ENCODE measurements around the gene NUDT8. TPM values are rescaled to one million over a fixed set of nuclear protein-coding genes. Genes with fewer than 3 reads are reported as not detected.

Gene NUDT8
- total and polyA plus RNA-seq, 5 donors from 2014 or later: 1.2 to 3.7 (median 2.1) TPM

DNA sequence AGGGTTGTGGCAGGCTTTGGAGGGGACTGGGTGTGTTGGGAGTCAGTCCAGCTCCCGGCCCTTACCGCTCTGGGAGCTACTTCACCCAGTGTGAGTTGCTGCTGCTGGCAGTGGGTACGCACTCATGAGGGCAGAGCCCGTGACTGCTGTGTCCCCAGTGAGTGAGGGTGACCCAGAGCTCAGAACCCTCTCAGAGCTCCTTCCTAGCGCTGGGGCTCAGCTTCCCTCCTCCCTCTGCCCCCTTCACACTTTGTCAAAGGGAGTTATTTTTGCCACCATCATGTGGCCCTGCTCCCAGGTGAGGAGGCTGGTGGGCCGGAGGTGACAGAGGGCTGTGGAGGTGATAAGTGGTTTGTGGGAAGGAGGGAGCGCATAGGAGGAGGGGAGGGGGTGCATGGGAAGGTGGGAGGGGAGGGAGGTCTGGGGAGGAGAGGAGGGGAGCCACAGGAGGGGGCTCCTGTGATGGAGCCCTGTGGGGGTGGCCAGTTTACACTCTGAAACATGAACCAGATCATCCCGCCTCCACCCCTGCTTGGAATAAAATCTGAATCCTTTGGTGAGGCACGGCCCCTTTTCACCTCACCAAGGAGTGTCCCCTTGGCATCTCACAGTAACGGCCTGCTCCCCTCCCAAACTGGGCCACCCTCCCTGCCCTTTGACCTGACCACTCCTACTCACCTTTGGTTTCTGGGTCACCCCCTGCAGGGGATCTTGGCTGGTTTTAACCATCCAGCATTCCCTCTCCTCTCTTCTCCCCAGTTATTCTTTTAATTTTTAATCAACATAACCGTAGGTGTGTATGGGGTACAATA lies 13.1 kb downstream of the NUDT8 start:
- Mint-ChIP-seq H3K4me3 (peak overlapping the region; percentile 60 to 73 (median 66)), H3K27me3 (peaks cover 5% of the 10 kb centered on the region), H3K4me1 (peaks cover 0 to 41% (median 14%) of the 10 kb centered on the region in 4 donors), H3K36me3 (no peaks in the 10 kb centered on the region), H3K9me3 (no peaks in the 10 kb centered on the region), H3K27ac (peak overlapping the region in 2 of 3 donors; percentile 42 to 66)
- Histone ChIP-seq H3K27me3 (ENCODE audit: control insufficient read depth, insufficient read depth, low read length) (no peaks in the 10 kb centered on the region), H3K4me1 (ENCODE audit: control insufficient read depth, insufficient read depth, low read length, poor library complexity, severe bottlenecking) (peaks cover 28% of the 10 kb centered on the region), H3K36me3 (ENCODE audit: control insufficient read depth, insufficient read depth, low read length) (peaks cover 10% of the 10 kb centered on the region), H3K4me3 (ENCODE audit: low read depth, low read length) (no peak overlapping the region), H3K27ac (ENCODE audit: insufficient read depth, low read length, poor library complexity, severe bottlenecking) (no peak overlapping the region), H3K9me3 (ENCODE audit: control insufficient read depth in 2 of 2, low read length in 2 of 2) (no peaks in the 10 kb centered on the region)
- ATAC-seq (ENCODE audit: low read depth in 2 of 2) (no peak), DNase-seq (no peak)

DNA sequence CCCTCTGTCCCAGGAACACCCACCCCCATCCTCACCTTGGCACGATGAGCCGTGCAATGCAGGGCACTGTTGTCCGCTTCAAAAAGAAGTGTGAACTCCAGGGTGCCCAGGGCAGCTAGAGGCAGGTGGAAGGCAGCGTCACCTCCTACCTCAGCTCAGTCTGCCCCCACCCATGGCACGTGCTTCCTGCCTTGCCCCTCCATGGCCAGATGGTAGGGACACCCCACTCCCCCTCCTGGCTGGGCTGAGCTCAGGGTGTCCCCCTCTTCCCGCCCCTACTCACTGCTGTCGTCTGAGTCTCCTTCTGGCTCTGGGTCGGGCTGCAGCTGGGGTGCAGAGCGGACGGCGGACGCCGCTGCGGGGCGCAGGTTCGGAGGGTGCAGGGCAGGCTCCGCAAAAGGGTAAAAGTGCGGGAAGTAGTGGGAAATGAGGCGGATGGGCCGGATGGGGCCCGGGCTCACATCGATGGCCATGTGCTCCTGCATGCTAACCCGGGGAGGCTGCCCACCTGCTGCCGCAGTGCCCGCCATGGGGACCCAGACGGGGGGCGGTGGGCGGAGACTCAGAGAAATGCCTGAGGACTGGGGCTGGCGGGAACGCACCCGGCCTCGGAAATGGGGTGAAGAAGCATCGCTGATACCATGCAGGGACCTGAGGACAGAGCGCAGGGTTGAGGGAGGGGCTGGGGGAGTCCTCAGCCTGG lies 13.9 kb downstream of the NUDT8 start:
- Histone ChIP-seq H3K27me3 (ENCODE audit: control insufficient read depth, insufficient read depth, low read length) (no peaks in the 10 kb centered on the region), H3K4me1 (ENCODE audit: control insufficient read depth, insufficient read depth, low read length, poor library complexity, severe bottlenecking) (peaks cover 28% of the 10 kb centered on the region), H3K4me3 (ENCODE audit: low read depth, low read length) (no peak overlapping the region), H3K27ac (ENCODE audit: insufficient read depth, low read length, poor library complexity, severe bottlenecking) (peak overlapping the region; percentile 97), H3K9me3 (ENCODE audit: control insufficient read depth in 2 of 2, low read length in 2 of 2) (no peaks in the 10 kb centered on the region), H3K36me3 (ENCODE audit: control insufficient read depth, insufficient read depth, low read length) (peaks cover 17% of the 10 kb centered on the region)
- ATAC-seq (ENCODE audit: low read depth in 2 of 2) (no peak), DNase-seq (peak in 1 of 3 donors; percentile 21)
- peak overlapping the region in 3 of 4 donors; percentile 32 to 73 (median 60) for H3K4me3 Mint-ChIP-seq
- peaks cover 5% of the 10 kb centered on the region for H3K27me3 Mint-ChIP-seq
- H3K27ac Mint-ChIP-seq: peak overlapping the region in 2 of 3 donors; percentile 31 to 88
- H3K36me3 Mint-ChIP-seq: no peaks in the 10 kb centered on the region
- H3K9me3 Mint-ChIP-seq: no peaks in the 10 kb centered on the region
- H3K4me1 Mint-ChIP-seq: peaks cover 0 to 41% (median 14%) of the 10 kb centered on the region in 4 donors

DNA sequence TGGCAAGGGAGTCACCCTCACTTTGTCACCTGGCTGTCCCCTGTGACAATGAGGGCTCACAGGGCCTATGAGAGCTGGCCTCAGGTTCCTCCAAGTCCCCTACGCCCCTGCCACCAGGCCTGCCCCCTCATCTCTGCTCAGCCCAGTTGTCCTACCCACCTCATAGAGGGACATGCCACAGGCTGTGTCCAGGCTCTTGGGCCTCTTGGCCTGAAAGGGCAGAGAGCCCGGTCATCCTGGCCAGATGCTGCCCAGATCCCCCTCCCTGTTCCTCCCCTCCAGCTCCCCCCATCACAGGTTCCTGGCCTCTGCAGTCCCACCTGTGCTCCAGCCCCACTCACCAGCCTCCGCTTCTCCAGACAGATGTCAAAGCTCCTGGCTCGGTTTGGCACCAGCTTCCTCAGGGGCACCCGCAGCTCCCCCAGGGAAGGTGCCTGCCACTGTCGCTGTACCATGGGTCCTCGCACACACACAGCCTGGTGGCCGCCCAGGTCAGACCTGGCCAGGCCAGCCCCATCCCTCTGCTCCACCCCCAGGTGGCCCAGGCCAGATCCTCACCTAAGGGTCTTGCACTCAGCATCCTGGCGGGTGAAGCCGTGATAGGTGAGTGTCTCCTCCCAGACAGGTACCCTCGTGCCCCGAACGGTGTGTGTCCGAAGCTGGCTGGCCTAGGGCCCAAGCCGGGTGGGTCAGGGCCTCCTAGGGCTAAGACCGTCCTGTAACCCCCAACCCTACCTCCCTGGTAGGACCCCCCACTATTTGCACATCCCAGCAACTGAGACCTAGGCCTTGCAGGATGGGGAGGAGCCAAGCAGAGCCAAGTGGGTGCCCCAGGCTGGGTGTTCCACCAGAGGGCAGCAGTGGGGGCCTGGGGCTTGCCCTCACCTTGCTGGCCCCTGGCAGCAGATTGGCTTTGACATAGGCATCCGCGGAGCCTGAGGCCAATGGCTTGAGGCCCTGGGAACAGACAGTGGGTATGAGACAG lies 14.7 kb downstream of the NUDT8 start:
- no peaks in the 10 kb centered on the region for H3K27me3 ChIP-seq (ENCODE audit: control insufficient read depth, insufficient read depth, low read length)
- peak overlapping the region; percentile 85 to 90 (median 88) for H3K4me3 Mint-ChIP-seq

GRCh38 chr11:67613960-67614715 lies 15.6 kb downstream of the NUDT8 start:
- peak; percentile 71 to 91 (median 84) for DNase-seq
- Mint-ChIP-seq H3K27ac (peak overlapping the region; percentile 90 to 98 (median 98)), H3K9me3 (no peaks in the 10 kb centered on the region), H3K36me3 (peaks cover 7% of the 10 kb centered on the region), H3K4me3 (peak overlapping the region; percentile 85 to 90 (median 88)), H3K27me3 (peaks cover 5% of the 10 kb centered on the region), H3K4me1 (peaks cover 0 to 41% (median 14%) of the 10 kb centered on the region in 4 donors)
- Histone ChIP-seq H3K27ac (ENCODE audit: insufficient read depth, low read length, poor library complexity, severe bottlenecking) (peak overlapping the region; percentile 97), H3K4me1 (ENCODE audit: control insufficient read depth, insufficient read depth, low read length, poor library complexity, severe bottlenecking) (peaks cover 28% of the 10 kb centered on the region), H3K36me3 (ENCODE audit: control insufficient read depth, insufficient read depth, low read length) (peaks cover 33% of the 10 kb centered on the region), H3K4me3 (ENCODE audit: low read depth, low read length) (peak overlapping the region; percentile 59), H3K9me3 (ENCODE audit: control insufficient read depth in 2 of 2, low read length in 2 of 2) (no peaks in the 10 kb centered on the region), H3K27me3 (ENCODE audit: control insufficient read depth, insufficient read depth, low read length) (no peaks in the 10 kb centered on the region)
- peak; percentile 93 to 94 for ATAC-seq (ENCODE audit: low read depth in 2 of 2)

More for the DNA sequence above, 14.7 kb downstream of the NUDT8 start:
- H3K9me3 ChIP-seq (ENCODE audit: control insufficient read depth in 2 of 2, low read length in 2 of 2): no peaks in the 10 kb centered on the region
- H3K27me3 Mint-ChIP-seq: peaks cover 5% of the 10 kb centered on the region
- H3K27ac Mint-ChIP-seq: peak overlapping the region; percentile 90 to 98 (median 98)
- H3K36me3 Mint-ChIP-seq: peaks cover 3% of the 10 kb centered on the region
- DNase-seq (peak; percentile 37 to 75 (median 43)), ATAC-seq (ENCODE audit: low read depth in 2 of 2) (no peak)
- no peaks in the 10 kb centered on the region for H3K9me3 Mint-ChIP-seq
- peaks cover 28% of the 10 kb centered on the region for H3K4me1 ChIP-seq (ENCODE audit: control insufficient read depth, insufficient read depth, low read length, poor library complexity, severe bottlenecking)
- peak overlapping the region; percentile 97 for H3K27ac ChIP-seq (ENCODE audit: insufficient read depth, low read length, poor library complexity, severe bottlenecking)
- H3K4me3 ChIP-seq (ENCODE audit: low read depth, low read length): no peak overlapping the region
- H3K36me3 ChIP-seq (ENCODE audit: control insufficient read depth, insufficient read depth, low read length): peaks cover 25% of the 10 kb centered on the region
- H3K4me1 Mint-ChIP-seq: peaks cover 0 to 41% (median 14%) of the 10 kb centered on the region in 4 donors

GRCh38 chr11:67613313-67613959 lies 16.3 kb downstream of the NUDT8 start:
- Mint-ChIP-seq H3K36me3 (peaks cover 11% of the 10 kb centered on the region), H3K4me3 (peak overlapping the region; percentile 85 to 90 (median 88))

GRCh38 chr11:67612751-67613150 lies 17.0 kb downstream of the NUDT8 start:
- Mint-ChIP-seq H3K27me3 (peaks cover 4% of the 10 kb centered on the region), H3K4me3 (peak overlapping the region in 2 of 4 donors; percentile 26 to 38), H3K36me3 (peaks cover 14% of the 10 kb centered on the region), H3K9me3 (no peaks in the 10 kb centered on the region), H3K27ac (peak overlapping the region in 2 of 3 donors; percentile 71 to 83), H3K4me1 (peaks cover 0 to 50% (median 16%) of the 10 kb centered on the region in 4 donors)
- Histone ChIP-seq H3K27me3 (ENCODE audit: control insufficient read depth, insufficient read depth, low read length) (no peaks in the 10 kb centered on the region), H3K9me3 (ENCODE audit: control insufficient read depth in 2 of 2, low read length in 2 of 2) (no peaks in the 10 kb centered on the region), H3K36me3 (ENCODE audit: control insufficient read depth, insufficient read depth, low read length) (peaks cover 35% of the 10 kb centered on the region), H3K4me3 (ENCODE audit: low read depth, low read length) (no peak overlapping the region), H3K4me1 (ENCODE audit: control insufficient read depth, insufficient read depth, low read length, poor library complexity, severe bottlenecking) (peaks cover 31% of the 10 kb centered on the region), H3K27ac (ENCODE audit: insufficient read depth, low read length, poor library complexity, severe bottlenecking) (peak overlapping the region; percentile 97)
- DNase-seq (no peak), ATAC-seq (ENCODE audit: low read depth in 2 of 2) (no peak)

More at GRCh38 chr11:67613313-67613959, 16.3 kb downstream of the NUDT8 start:
- DNase-seq (no peak), ATAC-seq (ENCODE audit: low read depth in 2 of 2) (no peak)
- Histone ChIP-seq H3K9me3 (ENCODE audit: control insufficient read depth in 2 of 2, low read length in 2 of 2) (no peaks in the 10 kb centered on the region), H3K4me3 (ENCODE audit: low read depth, low read length) (peak overlapping the region; percentile 59), H3K27ac (ENCODE audit: insufficient read depth, low read length, poor library complexity, severe bottlenecking) (peak overlapping the region; percentile 97), H3K36me3 (ENCODE audit: control insufficient read depth, insufficient read depth, low read length) (peaks cover 35% of the 10 kb centered on the region), H3K27me3 (ENCODE audit: control insufficient read depth, insufficient read depth, low read length) (no peaks in the 10 kb centered on the region), H3K4me1 (ENCODE audit: control insufficient read depth, insufficient read depth, low read length, poor library complexity, severe bottlenecking) (peaks cover 28% of the 10 kb centered on the region)
- Mint-ChIP-seq H3K27me3 (peaks cover 5% of the 10 kb centered on the region), H3K27ac (peak overlapping the region; percentile 90 to 98 (median 98)), H3K4me1 (peaks cover 0 to 43% (median 18%) of the 10 kb centered on the region in 4 donors), H3K9me3 (no peaks in the 10 kb centered on the region)

All from CD4-positive, CD25-positive, alpha-beta regulatory T cell (primary cell).